Stomach (tissue), 4 donors: Measurements from ENCODE around the gene DCN.

Experiments used
- EP300 ChIP-seq: sonication (generic); formaldehyde crosslinking; IDR thresholded peaks from one replicate; pipeline ENCODE4 v1.6.1; 2017; ENCODE audit warnings: antibody characterized with exemption
- TF ChIP-seq, protein P1 (sequence below), 7 experiments: fragments of 450-650 bp in 4 of 7; fragments of 200-600 bp in 3 of 7; sonication (generic) in 3 of 7; IDR thresholded peaks; one replicate each; pipeline ENCODE4 v1.5.1; 2016 to 2019; ENCODE audit warnings: antibody characterized with exemption in 7 of 7, control low read depth in 2 of 7, mild to moderate bottlenecking in 1 of 7

DNA sequence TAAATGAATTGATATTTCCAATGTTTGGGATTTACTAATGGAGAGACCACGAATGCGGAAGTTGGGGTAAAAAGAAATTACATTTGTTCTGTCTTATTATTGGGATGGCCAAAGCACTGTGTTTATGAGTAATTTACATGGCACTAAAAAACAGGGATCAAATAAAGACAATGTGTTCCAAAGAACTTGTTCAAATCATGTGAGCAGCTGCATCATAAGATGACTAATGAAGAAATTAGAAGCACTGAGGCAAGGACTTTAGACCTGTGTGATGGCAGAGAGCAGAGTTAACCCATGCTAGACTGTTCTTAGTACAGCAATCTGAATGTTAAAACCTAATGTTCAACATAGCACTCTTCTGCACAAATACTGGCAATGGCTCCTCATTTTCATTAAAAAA is 34.3 kb upstream of the DCN start:
- TF ChIP-seq, protein P1, sequence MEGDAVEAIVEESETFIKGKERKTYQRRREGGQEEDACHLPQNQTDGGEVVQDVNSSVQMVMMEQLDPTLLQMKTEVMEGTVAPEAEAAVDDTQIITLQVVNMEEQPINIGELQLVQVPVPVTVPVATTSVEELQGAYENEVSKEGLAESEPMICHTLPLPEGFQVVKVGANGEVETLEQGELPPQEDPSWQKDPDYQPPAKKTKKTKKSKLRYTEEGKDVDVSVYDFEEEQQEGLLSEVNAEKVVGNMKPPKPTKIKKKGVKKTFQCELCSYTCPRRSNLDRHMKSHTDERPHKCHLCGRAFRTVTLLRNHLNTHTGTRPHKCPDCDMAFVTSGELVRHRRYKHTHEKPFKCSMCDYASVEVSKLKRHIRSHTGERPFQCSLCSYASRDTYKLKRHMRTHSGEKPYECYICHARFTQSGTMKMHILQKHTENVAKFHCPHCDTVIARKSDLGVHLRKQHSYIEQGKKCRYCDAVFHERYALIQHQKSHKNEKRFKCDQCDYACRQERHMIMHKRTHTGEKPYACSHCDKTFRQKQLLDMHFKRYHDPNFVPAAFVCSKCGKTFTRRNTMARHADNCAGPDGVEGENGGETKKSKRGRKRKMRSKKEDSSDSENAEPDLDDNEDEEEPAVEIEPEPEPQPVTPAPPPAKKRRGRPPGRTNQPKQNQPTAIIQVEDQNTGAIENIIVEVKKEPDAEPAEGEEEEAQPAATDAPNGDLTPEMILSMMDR (IDR thresholded peaks at IDR 0.05) = no peak
- no peak for TF ChIP-seq EP300
